ENCODE results near the gene DYNLRB1. TPM values are rescaled to one million over a fixed set of nuclear protein-coding genes. Genes with fewer than 3 reads are reported as not detected.

Gene DYNLRB1
- total and polyA plus RNA-seq, 2 donors from 2014 or later: 185 to 676 TPM

DNA sequence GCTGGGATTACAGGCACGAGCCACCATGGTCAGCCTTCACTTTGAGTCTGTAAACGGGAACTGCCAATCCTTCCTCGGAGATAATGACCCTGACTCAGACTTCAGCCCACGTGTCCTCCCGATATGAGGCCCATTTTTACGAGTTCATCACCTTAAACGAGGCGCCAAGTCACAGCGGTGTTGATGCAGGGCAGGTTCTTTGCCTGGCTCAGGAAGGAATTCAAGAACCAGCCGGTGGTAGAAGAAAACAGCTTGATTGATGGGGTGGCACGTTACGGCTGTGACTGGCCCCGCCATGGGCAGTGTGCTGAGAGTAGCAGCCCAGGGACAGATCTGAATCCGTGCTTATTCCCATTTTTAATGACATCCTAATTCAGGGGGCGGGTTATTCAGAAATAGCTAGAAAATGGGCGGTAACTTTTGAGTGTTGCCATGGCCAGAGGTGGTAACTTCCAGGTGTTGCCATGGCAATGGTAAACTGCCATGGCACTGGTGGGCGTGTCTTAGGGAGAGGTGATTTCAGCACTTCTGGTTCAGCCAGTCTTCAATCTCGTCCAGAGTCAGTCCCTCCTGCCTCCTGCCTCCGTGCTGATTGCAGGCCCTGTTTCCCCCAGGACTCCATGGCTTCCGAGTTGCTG is 33.2 kb downstream of the DYNLRB1 start:
- intact Hi-C loops (cut with DNase I): no loop called here
- Histone ChIP-seq H3K36me3 (ENCODE audit: control insufficient read depth in 2 of 3, insufficient read depth in 3 of 3, low read length in 3 of 3) (no peaks in the 10 kb centered on the region), H3K4me1 (ENCODE audit: control insufficient read depth in 2 of 3, insufficient read depth in 2 of 3, low read depth in 1 of 3, low read length in 3 of 3) (no peaks in the 10 kb centered on the region), H3K27me3 (ENCODE audit: control insufficient read depth, insufficient read depth, low read length) (no peaks in the 10 kb centered on the region), H3K4me3 (ENCODE audit: low read length in 3 of 3) (peak overlapping the region in 2 of 3 donors; percentile 11 to 15), H3K9me3 (ENCODE audit: control insufficient read depth in 2 of 3, insufficient read depth in 1 of 3, low read length in 3 of 3) (no peaks in the 10 kb centered on the region), H3K27ac (ENCODE audit: low read depth in 2 of 2, low read length in 2 of 2) (peak overlapping the region in 1 of 2 donors; percentile 65), H3K9ac (ENCODE audit: low read length in 3 of 3) (peak overlapping the region in 1 of 3 donors; percentile 19)
- no peak for TF ChIP-seq CTCF (IDR thresholded peaks at IDR 0.05; ENCODE audit: borderline replicate concordance, extremely low read depth, insufficient read depth)
- FAIRE-seq (no peak), DNase-seq (peak in 4 of 5 donors; percentile 65 to 87 (median 82))

DNA sequence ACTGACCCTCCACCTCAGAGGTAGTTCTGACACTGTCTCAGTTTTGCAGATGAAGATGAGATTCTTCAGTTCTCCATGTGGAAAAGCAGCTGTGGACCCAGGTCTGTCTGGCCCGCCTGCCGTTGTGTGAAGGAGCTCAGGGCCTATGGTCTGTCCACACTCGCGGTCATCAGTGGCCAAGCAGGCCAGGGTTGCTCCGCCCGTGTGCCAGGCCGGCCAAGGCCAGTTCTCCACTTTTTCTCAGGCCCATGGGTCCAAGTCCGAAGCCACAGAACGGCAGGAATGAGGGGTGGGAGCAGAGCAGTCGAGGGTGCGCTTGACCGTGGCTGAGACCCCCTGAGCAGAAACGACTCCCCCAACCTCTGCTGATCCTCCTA is 33.7 kb downstream of the DYNLRB1 start:
- FAIRE-seq (no peak), DNase-seq (peak in 1 of 5 donors; percentile 57)
- H3K4me1 ChIP-seq (ENCODE audit: control insufficient read depth in 2 of 3, insufficient read depth in 2 of 3, low read depth in 1 of 3, low read length in 3 of 3): no peaks in the 10 kb centered on the region
- no peak overlapping the region for H3K4me3 ChIP-seq (ENCODE audit: low read length in 3 of 3)
- no peaks in the 10 kb centered on the region for H3K9me3 ChIP-seq (ENCODE audit: control insufficient read depth in 2 of 3, insufficient read depth in 1 of 3, low read length in 3 of 3)
- H3K27ac ChIP-seq (ENCODE audit: low read depth in 2 of 2, low read length in 2 of 2): no peak overlapping the region
- intact Hi-C loops (cut with DNase I): no loop called here
- no peaks in the 10 kb centered on the region for H3K36me3 ChIP-seq (ENCODE audit: control insufficient read depth in 2 of 3, insufficient read depth in 3 of 3, low read length in 3 of 3)
- no peaks in the 10 kb centered on the region for H3K27me3 ChIP-seq (ENCODE audit: control insufficient read depth, insufficient read depth, low read length)
- H3K9ac ChIP-seq (ENCODE audit: low read length in 3 of 3): peak overlapping the region in 1 of 3 donors; percentile 19
- TF ChIP-seq CTCF (IDR thresholded peaks at IDR 0.05; ENCODE audit: borderline replicate concordance, extremely low read depth, insufficient read depth): no peak

- FAIRE-seq (no peak), DNase-seq (no peak)
- H3K27ac ChIP-seq (ENCODE audit: low read depth in 2 of 2, low read length in 2 of 2): no peak overlapping the region
- TF ChIP-seq CTCF (IDR thresholded peaks at IDR 0.05; ENCODE audit: borderline replicate concordance, extremely low read depth, insufficient read depth): no peak
- no peak overlapping the region for H3K9ac ChIP-seq (ENCODE audit: low read length in 3 of 3)
- H3K4me3 ChIP-seq (ENCODE audit: low read length in 3 of 3): no peak overlapping the region
- H3K36me3 ChIP-seq (ENCODE audit: control insufficient read depth in 2 of 3, insufficient read depth in 3 of 3, low read length in 3 of 3): no peaks in the 10 kb centered on the region
- H3K9me3 ChIP-seq (ENCODE audit: control insufficient read depth in 2 of 3, insufficient read depth in 1 of 3, low read length in 3 of 3): no peaks in the 10 kb centered on the region
- no peaks in the 10 kb centered on the region for H3K27me3 ChIP-seq (ENCODE audit: control insufficient read depth, insufficient read depth, low read length)
- H3K4me1 ChIP-seq (ENCODE audit: control insufficient read depth in 2 of 3, insufficient read depth in 2 of 3, low read depth in 1 of 3, low read length in 3 of 3): no peaks in the 10 kb centered on the region
- intact Hi-C loops (cut with DNase I): no loop called here
These were observed 36.3 kb downstream of the DYNLRB1 start for GRCh38 chr20:34552569-34552968.
